ENCODE measurements around the gene BAIAP2. TPM values are rescaled to one million over a fixed set of nuclear protein-coding genes. Genes with fewer than 3 reads are reported as not detected.
"Not testable (repeated sequence)": the region's sequence is repeated elsewhere in the genome, so short reads cannot be mapped to it uniquely, and the experiment has no call there.

The BAIAP2 gene
- polyA plus RNA-seq, 4 donors = 30.8 to 48.7 (median 37.2) TPM

DNA sequence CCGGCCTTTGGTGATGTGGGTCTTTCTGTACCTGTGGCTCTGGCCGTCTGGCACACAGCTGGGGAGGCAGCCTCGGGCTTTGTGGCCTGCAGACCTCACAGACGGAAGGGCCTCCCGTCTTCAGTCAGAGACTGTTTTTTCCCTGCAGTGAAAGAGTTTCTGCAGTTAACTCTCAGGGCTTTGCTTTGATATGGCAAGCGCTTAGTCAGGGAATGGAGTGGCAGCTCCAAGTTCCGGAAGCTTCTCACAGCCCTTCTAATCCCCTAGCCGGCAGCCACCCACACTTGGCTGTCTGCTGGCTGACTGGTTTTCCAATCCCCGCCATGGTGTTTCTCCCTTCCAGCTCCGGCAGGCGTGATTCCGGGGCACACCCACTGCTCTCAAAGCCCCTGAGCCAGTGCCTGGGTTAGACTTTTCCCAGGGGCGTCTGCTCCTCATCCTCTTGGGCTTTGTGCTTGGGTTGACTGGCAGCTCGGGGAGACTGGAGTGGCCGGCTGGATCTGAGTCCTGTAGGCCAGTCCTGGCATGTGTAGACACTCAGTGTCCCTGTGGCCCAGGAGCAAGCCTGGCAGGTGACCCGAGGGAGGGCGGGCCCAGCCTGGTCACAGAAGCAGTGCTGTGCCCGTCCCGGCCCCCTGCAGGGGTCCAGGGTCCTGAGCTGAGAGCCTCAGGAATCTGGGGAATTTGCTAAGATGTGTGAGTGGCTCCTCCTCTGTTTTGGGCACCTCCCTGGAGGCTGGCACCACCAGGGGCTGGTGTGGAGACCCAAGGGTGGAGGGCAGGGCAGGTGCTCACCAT, 29.9 kb downstream of the BAIAP2 start:
- no peak for DNase-seq (ENCODE audit: low read depth in 4 of 4, low spot score in 3 of 4)

DNA sequence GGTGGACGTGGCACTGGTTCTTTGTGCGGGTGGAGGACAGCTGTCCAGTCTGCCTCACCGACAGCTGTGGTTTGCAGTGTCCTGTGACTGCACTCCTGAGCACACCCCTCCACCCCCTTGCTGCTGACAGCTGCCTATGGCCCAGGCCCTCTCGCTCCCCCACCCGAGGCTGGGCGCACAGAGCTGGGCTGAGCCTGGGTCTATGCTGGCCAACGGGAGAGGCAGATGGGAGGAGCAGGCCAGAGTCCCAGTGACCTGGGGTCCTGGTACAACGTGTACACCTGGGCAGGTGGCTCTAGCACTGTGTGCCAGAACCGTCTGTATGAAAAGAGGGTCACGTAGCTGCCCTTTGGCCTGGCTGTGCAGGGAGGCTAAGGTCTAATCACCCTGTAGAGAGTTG, 30.5 kb downstream of the BAIAP2 start:
- no peak for DNase-seq (ENCODE audit: low read depth in 4 of 4, low spot score in 3 of 4)

DNA sequence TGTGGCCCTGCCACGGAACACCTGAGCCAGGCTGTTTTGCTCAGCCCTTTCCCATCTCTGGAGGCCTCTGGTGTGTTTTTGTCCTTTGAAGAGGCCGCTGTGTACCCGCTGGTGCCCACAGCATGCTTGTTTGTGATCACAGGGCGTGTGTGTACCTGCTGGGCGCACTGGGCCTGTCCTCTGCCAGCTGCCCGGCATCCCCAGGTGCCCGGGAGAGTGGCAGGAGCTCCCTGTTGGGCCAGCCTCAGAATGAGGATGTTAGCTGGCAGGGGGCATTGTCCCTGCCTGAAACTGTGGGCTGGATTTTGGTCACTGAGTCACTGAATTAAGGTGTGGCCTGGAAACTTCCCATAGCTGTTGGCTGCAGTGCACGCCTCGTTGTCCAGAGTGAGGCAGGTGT, 31.1 kb downstream of the BAIAP2 start:
- no peak for DNase-seq (ENCODE audit: low read depth in 4 of 4, low spot score in 3 of 4)

DNA sequence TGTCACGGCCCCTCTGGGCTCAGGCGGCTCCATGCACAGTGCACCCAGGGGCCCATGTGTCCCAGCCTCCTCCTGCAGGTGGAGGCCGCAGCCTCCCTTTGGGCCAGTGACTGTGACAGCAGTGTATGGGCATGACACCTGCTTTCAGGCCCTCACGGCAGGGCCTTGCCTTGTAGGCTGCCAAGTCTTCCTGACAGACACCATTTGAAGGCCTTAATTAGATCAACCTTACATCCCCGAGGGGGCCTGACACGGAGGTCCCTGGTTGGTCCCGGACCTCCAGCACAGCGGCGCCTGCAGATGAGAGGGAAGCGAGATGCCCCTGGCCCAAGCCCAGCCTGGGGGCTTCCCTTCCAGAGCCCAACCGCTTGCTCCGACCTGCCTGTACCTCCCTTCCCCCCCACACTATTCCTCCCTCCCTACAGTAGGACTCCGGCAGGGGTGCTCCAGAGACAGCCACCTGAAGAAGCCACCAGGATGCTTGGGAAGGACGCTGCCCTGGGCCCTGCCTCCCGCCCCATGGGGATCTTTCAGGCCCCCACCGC, 31.9 kb downstream of the BAIAP2 start:
- DNase-seq (ENCODE audit: low read depth in 4 of 4, low spot score in 3 of 4) = no peak

DNA sequence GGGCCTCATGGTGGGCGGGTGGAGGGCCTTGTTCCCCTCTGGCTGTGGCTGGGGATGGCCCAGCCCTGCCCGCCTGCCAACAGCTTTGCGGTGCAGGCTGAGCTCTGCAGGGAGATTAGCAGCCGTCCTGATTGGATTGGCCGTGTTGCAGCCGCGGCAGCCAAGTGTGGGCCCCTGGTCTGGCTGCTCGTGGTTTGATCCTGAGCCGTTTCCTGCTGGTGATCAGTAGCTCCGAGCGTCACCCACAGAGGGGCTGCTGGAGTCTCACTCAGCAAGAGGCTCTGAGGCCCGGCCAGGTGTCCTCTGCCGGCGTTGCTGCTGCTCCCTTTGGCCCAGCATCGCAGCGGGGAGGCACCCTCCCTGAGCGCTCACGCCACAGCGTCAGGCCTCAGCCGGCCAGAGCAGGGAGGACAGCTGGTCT, 32.5 kb downstream of the BAIAP2 start:
- no peak for DNase-seq (ENCODE audit: low read depth in 4 of 4, low spot score in 3 of 4)

DNA sequence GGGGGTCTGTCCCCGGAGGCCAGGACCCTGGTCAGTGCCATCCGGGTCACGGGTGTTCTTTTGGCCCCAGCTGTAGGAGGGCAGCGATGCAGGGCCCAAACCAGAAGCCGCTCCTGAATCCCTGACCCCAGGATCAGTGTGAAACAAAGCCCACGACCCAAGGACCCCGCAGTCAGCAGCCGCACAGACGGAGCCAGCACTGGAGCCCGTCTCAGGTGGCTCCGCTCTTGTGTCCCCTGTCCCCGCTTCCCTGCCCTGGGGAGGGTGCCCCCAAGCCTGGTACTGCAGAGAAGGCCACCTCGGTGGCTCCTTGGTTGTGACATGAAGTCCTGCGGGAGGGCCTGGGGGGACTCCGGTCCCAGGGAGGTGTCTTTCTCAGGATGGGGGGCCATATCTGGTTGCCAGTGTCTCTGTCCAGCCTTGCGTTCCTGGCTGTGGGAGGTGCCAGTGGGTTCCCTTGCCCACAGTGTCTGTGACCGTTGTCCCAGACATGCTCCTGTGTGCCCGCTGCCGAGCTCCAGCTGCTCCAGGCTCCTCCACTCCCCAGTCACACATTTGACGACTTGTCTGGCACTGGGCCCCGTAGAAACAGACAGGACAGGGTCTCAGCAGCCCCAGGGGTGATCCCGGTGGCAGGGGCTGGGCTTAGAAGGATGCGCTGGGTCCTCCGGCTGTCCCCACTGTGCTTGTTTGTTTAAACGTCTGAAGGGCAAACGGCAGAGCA, 33.6 kb downstream of the BAIAP2 start:
- no peak for DNase-seq (ENCODE audit: low read depth in 4 of 4, low spot score in 3 of 4)

DNA sequence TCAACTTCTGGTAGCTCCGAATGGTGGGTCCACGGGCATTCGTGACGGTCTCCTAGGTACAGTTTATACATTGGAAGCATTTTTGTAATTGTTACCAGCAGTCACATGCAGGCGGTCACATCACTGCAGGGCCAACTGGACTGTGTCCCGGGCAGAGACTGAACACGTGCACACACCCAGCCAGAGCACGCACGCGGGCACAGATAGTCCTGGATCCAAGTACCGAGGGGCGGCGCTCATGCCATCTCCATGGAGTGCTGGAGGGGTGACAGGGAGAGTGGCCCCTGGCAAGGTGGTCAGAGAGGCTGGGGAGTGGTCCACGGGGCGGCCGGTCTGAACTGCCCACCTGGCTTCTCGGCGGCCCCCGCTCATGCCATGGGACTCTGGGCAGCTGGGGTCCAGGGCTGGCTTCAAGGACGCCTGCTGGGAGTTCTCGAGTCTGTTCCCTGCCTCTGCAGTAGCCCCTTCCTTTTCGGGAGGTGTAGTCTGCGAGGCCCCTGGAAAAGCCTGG, 34.2 kb downstream of the BAIAP2 start:
- no peak for DNase-seq (ENCODE audit: low read depth in 4 of 4, low spot score in 3 of 4)

DNA sequence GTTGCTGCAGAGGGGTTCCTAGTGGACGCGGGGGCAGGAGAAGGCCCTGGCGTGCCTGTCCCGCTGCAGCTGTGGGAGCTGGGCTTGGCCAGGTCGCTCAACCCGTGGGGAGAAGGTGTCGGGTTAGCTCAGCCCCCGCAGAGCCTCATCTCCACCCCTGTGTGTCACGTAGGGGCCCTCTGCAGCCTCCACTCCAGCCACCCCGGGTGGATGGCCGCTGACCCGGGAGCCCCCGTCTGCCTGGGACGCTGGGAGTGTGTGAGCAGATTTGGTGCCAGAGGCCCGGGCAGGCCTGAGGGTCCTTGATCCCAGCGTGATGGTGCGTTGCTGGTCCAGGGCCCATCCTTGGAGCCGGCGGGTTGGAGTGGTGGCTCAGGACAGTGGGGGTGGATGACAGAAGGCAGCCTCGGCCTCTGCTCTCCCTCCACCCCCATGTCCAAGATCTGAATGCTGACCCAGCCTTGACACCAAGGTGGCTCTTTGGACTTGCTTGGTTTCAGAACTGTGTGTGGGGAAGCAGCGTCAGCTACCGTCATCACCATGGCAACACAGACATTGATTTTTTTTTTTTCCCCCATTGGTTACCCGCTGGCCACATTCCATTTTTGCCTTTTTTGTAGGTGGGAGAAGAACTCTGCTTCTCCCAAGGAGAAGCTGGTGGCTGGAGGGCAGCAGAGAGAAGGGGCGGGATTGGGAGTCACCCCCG, 35.7 kb downstream of the BAIAP2 start:
- DNase-seq (ENCODE audit: low read depth in 4 of 4, low spot score in 3 of 4) = no peak

DNA sequence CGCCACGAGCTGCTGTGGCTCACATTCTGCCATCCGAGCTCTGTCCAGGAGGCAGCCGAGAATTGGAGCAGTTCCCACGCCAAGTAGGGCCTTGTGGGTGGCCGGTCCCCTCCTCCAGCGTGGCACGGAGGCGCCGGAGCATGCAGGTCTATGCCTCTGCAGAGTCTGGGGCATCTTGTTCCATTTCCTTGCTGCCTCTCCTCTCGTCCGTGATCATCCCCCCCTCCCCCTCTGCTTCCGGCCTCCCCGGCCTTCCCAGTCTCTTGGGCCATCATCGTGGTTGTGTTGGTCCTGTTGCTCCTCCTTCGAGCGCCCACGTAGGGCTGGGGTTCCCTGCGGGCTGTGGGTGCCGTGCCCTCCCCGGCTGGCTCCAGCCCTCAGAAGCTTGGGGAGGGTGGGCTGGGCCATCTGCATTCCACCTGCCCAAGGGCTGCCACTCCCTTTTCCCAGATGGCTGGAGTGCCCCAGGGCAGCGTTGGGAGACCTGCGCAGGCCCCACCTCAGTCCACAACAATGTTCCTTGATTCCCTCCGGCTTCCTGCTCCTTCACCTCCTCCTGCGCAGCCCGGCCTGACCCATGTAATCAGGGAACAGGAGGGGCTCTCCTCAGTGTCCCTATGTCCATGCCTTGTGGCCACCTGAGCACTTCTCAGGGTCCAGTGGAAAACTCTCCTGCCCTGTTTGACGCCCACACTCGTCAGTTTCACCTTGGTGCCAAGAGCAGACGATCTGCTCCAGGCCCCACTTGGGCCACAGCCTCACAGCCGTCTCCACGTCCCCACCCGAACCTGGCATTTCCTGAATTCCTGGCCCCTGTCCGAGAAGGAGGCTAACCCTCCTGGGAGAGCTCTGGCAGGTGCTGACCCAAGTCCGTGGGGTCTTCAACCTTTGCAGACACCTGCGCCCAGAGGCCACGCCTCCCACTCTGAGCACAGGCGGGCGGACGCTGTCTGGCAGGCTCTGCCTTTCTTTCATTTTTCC, 37.1 kb downstream of the BAIAP2 start:
- DNase-seq (ENCODE audit: low read depth in 4 of 4, low spot score in 3 of 4) = no peak

DNA sequence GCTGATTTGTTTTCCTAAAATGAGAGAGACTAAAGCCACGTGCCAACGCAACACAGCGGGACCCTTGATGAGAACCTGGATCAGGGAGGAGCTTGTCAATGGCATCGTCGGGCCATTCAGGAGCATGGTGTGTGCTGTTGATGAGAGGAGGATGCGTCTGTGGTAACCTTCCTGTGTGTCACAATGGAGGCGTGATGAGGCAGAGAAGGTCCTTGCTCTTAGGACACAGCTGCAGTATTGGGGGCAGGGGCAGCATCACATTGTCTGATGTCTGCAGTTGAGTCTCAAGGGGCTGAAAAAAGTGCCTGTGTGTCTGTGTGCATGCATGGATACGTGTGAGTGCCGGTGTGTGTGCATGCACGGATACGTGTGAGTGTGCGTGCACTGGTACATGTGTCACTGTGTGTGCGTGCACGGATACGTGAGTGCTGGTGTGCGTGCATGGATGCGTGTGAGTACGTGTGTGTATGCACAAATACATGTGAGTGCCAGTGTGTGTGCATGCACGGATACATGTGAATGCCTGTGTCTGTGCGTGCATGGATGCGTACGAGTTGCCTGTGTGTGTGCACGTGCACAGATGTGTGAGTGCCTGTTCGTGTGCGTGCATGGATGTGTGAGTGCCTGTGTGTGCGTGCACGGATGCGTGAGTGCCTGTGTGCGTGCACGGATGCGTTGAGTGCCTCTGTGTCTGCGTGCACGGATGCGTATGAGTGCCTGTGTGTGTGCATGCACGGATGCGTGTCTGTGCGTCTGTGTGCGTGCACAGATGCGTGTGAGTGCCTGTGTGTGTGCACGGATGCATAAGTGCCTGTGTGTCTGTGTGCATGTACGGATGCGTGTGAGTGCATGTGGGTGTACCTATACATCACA, 39.3 kb downstream of the BAIAP2 start:
- no peak for DNase-seq (ENCODE audit: low read depth in 4 of 4, low spot score in 3 of 4)

DNA sequence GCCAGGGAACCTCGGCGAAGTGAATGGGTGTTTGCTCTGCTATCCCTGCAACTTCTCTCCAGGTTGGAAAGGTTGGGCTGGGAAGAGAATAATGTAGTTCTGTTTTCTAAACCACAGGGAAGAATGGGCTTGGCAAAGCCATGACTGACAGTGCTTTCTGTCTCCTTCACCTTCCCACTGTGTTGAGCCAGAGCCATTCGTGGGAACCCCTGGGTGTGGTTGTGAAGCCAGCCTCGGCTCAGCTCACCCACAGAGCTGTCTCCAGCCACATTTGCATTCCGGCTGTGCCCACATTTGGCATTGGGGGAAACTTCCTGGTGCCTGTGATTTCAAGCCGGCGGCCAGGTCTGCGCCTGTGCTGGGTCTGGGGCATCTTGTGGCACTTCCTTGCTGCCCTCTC, 39.9 kb downstream of the BAIAP2 start:
- no peak for DNase-seq (ENCODE audit: low read depth in 4 of 4, low spot score in 3 of 4)

DNA sequence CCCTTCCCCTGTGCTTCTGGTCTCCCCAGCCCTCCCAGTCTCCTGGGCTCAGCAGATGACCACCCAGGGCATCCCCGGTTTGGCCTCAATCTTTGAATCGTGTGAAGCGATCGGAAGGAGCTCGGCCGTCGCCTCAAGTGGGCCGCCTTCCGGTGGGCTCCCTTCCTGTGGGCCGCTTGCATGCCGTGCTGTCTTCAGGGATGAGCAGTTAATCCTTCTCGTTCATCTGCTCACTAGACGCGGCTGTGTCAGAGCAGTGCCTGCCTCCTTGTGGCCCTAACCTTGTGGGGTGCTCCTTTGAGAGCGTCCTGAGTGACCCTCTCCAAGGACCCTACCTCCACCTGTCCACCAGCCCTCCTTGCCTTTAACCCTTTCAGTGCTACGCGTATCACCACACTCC, 40.4 kb downstream of the BAIAP2 start:
- DNase-seq (ENCODE audit: low read depth in 4 of 4, low spot score in 3 of 4) = no peak

DNA sequence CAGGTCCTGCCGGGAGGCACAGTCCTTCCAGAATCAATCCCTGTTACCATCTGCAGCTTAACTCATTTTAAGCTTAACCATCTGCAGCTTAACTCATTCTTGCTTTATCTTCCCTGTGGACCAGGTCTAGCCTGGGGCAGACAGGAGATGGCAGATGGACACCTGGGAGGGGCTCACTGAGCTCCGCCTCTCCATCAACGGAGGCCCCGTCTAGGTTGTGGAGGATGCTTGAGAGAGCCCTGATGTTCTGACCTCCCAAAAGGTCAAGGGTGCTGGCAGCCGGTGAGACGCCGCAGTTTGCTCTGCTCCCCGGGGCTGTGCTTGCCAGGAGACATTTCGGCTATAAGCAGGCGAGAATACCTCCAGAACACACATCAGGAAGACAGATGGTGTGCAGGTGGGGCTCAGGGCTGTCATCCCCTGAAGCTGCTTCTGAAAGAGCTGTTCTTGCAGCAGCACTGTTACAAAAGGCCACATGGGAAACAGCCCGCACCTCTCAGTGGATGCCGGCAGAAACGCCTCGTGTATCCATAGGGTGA, 41.3 kb downstream of the BAIAP2 start:
- DNase-seq (ENCODE audit: low read depth in 4 of 4, low spot score in 3 of 4) = no peak

DNA sequence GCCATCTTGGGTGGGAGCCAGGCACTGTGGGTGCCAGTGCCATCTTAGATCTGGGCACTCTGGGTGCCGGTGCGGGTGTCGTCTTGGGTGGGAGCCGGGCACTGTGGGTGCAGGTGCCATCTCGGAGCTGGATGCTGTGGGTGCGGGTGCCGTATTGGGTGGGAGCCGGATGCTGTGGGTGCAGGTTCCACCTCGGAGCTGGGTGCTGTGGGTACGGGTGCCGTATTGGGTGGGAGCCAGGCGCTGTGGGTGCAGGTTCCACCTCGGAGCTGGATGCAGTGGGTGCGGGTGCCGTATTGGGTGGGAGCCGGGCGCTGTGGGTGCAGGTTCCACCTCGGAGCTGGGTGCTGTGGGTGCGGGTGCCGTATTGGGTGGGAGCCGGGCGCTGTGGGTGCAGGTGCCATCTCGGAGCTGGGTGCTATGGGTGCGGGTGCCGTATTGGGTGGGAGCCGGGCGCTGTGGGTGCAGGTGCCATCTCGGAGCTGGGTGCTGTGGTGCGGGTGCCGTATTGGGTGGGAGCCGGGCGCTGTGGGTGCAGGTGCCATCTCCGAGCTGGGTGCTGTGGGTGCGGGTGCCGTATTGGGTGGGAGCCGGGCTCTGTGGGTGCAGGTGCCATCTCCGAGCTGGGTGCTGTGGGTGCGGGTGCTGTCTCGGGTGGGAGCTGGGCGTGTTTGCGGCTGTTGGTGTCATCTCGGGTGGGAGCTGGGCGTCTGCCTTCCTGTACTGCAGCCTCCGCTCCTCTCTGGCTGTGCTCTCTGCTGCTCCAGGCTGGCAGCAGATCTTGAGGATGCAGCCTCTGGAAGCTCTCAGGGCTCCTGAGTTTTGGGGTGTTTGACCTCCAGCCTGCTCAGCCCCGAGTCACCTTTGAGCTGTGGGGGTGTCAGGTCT, 43.3 kb downstream of the BAIAP2 start:
- DNase-seq (ENCODE audit: low read depth in 4 of 4, low spot score in 3 of 4) = not testable (repeated sequence)

DNA sequence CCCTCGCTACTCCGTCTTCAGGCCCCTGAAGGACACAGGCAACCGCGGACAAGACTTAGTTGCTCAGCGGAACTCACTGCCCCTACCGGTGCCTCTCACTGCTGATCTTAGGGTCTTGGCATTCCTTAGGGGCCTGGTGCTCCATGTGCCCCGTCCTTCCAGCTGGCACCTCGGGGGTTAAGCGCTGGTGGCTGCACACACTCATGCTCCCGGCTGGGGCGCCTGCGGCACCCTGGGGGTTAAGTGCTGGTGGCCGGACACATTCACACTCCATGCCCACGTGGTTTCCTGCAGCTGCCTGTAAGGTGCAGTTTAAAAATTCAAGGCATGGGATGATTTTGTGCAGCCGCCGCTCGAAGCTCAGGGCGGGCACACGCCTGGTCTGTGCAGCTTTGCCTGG, 45.1 kb downstream of the BAIAP2 start:
- no peak for DNase-seq (ENCODE audit: low read depth in 4 of 4, low spot score in 3 of 4)

DNA sequence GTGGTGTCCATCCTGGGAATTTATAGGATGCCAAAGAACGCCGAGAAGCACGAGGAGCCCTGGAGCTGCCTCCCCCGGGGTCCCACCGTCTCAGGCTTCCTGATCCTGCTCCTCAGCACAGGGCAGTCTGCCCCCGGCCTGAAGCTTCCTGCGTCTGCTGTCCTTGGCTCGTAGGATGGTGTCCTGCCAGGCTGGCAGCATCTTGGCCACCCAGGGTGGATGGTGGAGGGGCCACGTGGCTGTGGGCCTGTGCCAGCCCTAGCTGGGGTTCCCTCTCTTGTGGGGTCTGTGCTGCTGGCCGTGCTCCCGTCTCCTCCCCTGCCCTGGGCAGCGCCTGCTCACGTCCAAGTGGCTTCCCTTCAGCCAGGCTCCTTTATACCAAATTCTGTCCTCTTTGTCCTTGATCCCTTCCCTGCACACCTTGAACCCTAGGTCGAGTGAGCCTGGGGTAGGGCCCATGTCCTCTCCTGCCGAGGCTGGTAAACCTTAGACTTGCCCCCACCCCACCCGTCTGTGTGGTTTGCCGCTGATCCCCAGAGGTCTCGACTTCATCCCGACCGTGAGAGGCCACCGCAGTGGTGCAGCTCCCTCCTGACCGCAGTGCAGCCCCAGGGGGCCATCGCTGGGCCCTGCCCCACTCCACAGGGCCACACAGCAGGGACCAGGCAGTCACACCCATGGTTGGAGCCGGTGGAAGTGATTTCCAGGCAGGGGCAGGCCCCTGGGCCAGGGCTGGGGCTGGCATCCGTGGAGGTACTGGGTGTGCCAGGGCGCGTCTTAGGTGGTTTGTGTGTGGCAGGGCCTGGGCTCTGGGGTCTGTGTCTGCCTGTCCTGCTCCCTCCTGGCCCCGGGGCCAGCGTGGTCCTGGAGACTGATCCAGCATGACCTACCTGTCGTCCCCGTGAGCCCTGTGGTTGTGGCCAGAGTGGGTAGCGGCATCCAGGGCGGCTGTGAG, 46.5 kb downstream of the BAIAP2 start:
- no peak for DNase-seq (ENCODE audit: low read depth in 4 of 4, low spot score in 3 of 4)
